DND-41 (cell line): ENCODE measurements around the gene KITLG.

ENCODE experiments used
- CTCF ChIP-seq: IDR thresholded peaks from 2 replicates; pipeline ENCODE4 v1.5.1; 2012; ENCODE audit warnings: borderline replicate concordance, low read length, moderate library complexity, mild to moderate bottlenecking; ENCODE audit not compliant: poor library complexity, severe bottlenecking; ENCODE audit errors: extremely low read depth
- EZH2 ChIP-seq: IDR thresholded peaks from 3 replicates; pipeline ENCODE4 v1.6.1; 2012; ENCODE audit warnings: borderline replicate concordance, low read depth, mild to moderate bottlenecking, moderate library complexity, low read length, inconsistent platforms; ENCODE audit not compliant: severe bottlenecking

GRCh38 chr12:88617352-88617751 is 37.1 kb upstream of the KITLG start:
- TF ChIP-seq CTCF (no peak), EZH2 (no peak)
